ENCODE data around the gene IL7R. TPM values are rescaled to one million over a fixed set of nuclear protein-coding genes. Genes with fewer than 3 reads are reported as not detected.

IL7R gene
- 13.3 TPM for polyA plus RNA-seq (2013, experiment 1 of 2; ENCODE audit: insufficient read length)
- 12.8 TPM for polyA plus RNA-seq (2013, experiment 2 of 2; ENCODE audit: insufficient read length)

GRCh38 chr5:35856765-35857351 lies at the start of gene IL7R:
TSS of gene IL7R (plus strand) at chr5:35856891. CDS start at chr5:35856978, 87 bp downstream.
- peak; percentile 67 for DNase-seq

GRCh38 chr5:35810601-35811000 lies 46.1 kb upstream of the IL7R start:
- no peak for DNase-seq

- peak; percentile 23 for DNase-seq
Measured at GRCh38 chr5:35811108-35811741, 45.5 kb upstream of the IL7R start.

- DNase-seq = no peak
Measured at GRCh38 chr5:35813521-35813920, 43.2 kb upstream of the IL7R start.

- DNase-seq = no peak
Measured at GRCh38 chr5:35815089-35815936, 41.4 kb upstream of the IL7R start.

- no peak for DNase-seq
Measured at GRCh38 chr5:35816881-35817521, 39.7 kb upstream of the IL7R start.

GRCh38 chr5:35819026-35819425 lies 37.7 kb upstream of the IL7R start:
- no peak for DNase-seq

- DNase-seq = no peak
Measured at GRCh38 chr5:35819668-35820067, 37.0 kb upstream of the IL7R start.

- no peak for DNase-seq
Measured at GRCh38 chr5:35820735-35821134, 36.0 kb upstream of the IL7R start.

GRCh38 chr5:35821513-35821912 lies 35.2 kb upstream of the IL7R start:
- no peak for DNase-seq

GRCh38 chr5:35822511-35822910 lies 34.2 kb upstream of the IL7R start:
- DNase-seq = no peak

- no peak for DNase-seq
Measured at GRCh38 chr5:35823347-35824098, 33.2 kb upstream of the IL7R start.

- DNase-seq = no peak
Measured at GRCh38 chr5:35826056-35826455, 30.6 kb upstream of the IL7R start.

GRCh38 chr5:35826554-35826953 lies 30.1 kb upstream of the IL7R start:
- no peak for DNase-seq

- DNase-seq = peak; percentile 28
Measured at GRCh38 chr5:35828082-35828598, 28.6 kb upstream of the IL7R start.

GRCh38 chr5:35830587-35830986 lies 26.1 kb upstream of the IL7R start:
- DNase-seq = no peak

GRCh38 chr5:35832762-35833161 lies 23.9 kb upstream of the IL7R start:
- no peak for DNase-seq

- no peak for DNase-seq
Measured at GRCh38 chr5:35833224-35833623, 23.5 kb upstream of the IL7R start.

- DNase-seq = no peak
Measured at GRCh38 chr5:35835796-35836742, 20.6 kb upstream of the IL7R start.

GRCh38 chr5:35838370-35839042 lies 18.2 kb upstream of the IL7R start:
- no peak for DNase-seq
